ENCODE results near the gene MYZAP. TPM values are rescaled to one million over a fixed set of nuclear protein-coding genes. Genes with fewer than 3 reads are reported as not detected.

Gene MYZAP
- total and polyA plus RNA-seq, 2 of the 4 experiments (the other 2 are of a cell fraction), result not detected

GRCh38 chr15:57681011-57681410, 89.3 kb downstream of the MYZAP start:
- H3K23ac ChIP-seq (ENCODE audit: low read depth, low read length), result no peak overlapping the region
- H3K4me3 ChIP-seq (ENCODE audit: insufficient read depth, low read depth, low read length), result no peak overlapping the region
- no peak for DNase-seq
- H3K27me3 ChIP-seq (ENCODE audit: control insufficient read depth, insufficient read depth, low read length), result no peaks in the 10 kb centered on the region; the same call in 1 of the 2 replicates
- no peak overlapping the region for H2AK5ac ChIP-seq (ENCODE audit: low read depth, low read length)
- H2BK120ac ChIP-seq (ENCODE audit: low read depth, low read length), result no peak overlapping the region
- CTCF ChIA-PET, result interaction anchor here (0.6 kb wide), 1 partner anchor 13 kb away, joined by 3 read pairs; no protein-coding TSS in a partner anchor
- POLR2A ChIA-PET (ENCODE audit: unreplicated experiment), result interaction anchor here (1.0 kb wide), 1 partner anchor 26 kb away, joined by 3 read pairs; the partner anchor contains the start of gene POLR2M
- H3K14ac ChIP-seq (replicated peaks; ENCODE audit: low read depth, low read length), result no peak overlapping the region
- no peak overlapping the region for H2AFZ ChIP-seq (replicated peaks; ENCODE audit: low read length, poor library complexity)
- ATAC-seq (ENCODE audit: low read depth), result no peak
- no peak overlapping the region for H2BK15ac ChIP-seq (ENCODE audit: low read depth, low read length)
- no peaks in the 10 kb centered on the region for H3K9me1 ChIP-seq (ENCODE audit: insufficient read depth, low read length)
- no peak overlapping the region for H4K8ac ChIP-seq (ENCODE audit: low read depth in 2 of 2, low read length in 2 of 2)
- H3K79me1 ChIP-seq (ENCODE audit: low read depth in 1 of 2, low read length in 2 of 2), result no peaks in the 10 kb centered on the region
- dilution Hi-C loops (cut with HindIII; ENCODE audit: low sequenced_read_pairs, unreplicated experiment), result no loop called here
- no peak overlapping the region for H3K4me2 ChIP-seq (ENCODE audit: low read depth, low read length)
- no peak overlapping the region for H4K5ac ChIP-seq (ENCODE audit: low read depth, low read length)
- H3K56ac ChIP-seq (ENCODE audit: extremely low read depth, insufficient read depth, low read length), result no peak overlapping the region
- H4K20me1 ChIP-seq (ENCODE audit: insufficient read depth, low read length), result no peaks in the 10 kb centered on the region
- H3K4ac ChIP-seq (ENCODE audit: low read depth, low read length), result no peak overlapping the region
- no peak overlapping the region for H4K91ac ChIP-seq (ENCODE audit: insufficient read depth, low read depth, low read length)
- no peak overlapping the region for H2BK20ac ChIP-seq (ENCODE audit: low read depth, low read length)
- no peaks in the 10 kb centered on the region for H3K9me3 ChIP-seq (ENCODE audit: control insufficient read depth, insufficient read depth, low read length)
- no peak for TF ChIP-seq FOS (IDR thresholded peaks at IDR 0.05; ENCODE audit: low read depth, low read length)
- no peak for TF ChIP-seq ELK1 (IDR thresholded peaks at IDR 0.05; ENCODE audit: borderline replicate concordance, low read depth, low read length)
- TF ChIP-seq USF2 (IDR thresholded peaks at IDR 0.05; ENCODE audit: low read depth, low read length), result no peak
- TF ChIP-seq MAZ (IDR thresholded peaks at IDR 0.05; ENCODE audit: borderline replicate concordance, low read depth, low read length), result no peak
- TF ChIP-seq MXI1 (IDR thresholded peaks at IDR 0.05; ENCODE audit: borderline replicate concordance, low read depth, low read length), result no peak
- no peak for TF ChIP-seq SMC3 (IDR thresholded peaks at IDR 0.05; ENCODE audit: low read depth, low read length)
- no peak for TF ChIP-seq RFX5 (IDR thresholded peaks at IDR 0.05; ENCODE audit: low read depth, low read length)
- TF ChIP-seq RCOR1 (IDR thresholded peaks at IDR 0.05; ENCODE audit: insufficient replicate concordance, low read length), result no peak
- no peak for TF ChIP-seq CEBPB (IDR thresholded peaks at IDR 0.05; ENCODE audit: low read depth, low read length)
- no peak overlapping the region for H3K27ac ChIP-seq (ENCODE audit: insufficient read depth, low read length)
- intact Hi-C loops (cut with micrococcal nuclease), result no loop called here
- WGBS, 2 experiments (ENCODE audit: extremely low coverage in 2 of 2, insufficient read length in 1 of 2), result no CpG with 5 or more reads among the region's 1 CpG
- in situ Hi-C loops (cut with MboI; ENCODE audit: low sequenced_read_pairs), result no loop called here
- BruUV-seq (replicated peaks), result no TSS peak
- no peaks in the 10 kb centered on the region for H3K36me3 ChIP-seq (ENCODE audit: control insufficient read depth, insufficient read depth, low read length)
- no peak overlapping the region for H2AK9ac ChIP-seq (replicated peaks; ENCODE audit: low read depth, low read length, poor library complexity)
- H3K18ac ChIP-seq (ENCODE audit: low read depth, low read length), result no peak overlapping the region
- no peak overlapping the region for H2BK5ac ChIP-seq (ENCODE audit: low read depth, low read length, poor library complexity, severe bottlenecking)
- H3K4me1 ChIP-seq (ENCODE audit: control insufficient read depth, insufficient read depth, low read length), result no peaks in the 10 kb centered on the region
- H3K9ac ChIP-seq (ENCODE audit: low read depth, low read length), result no peak overlapping the region
